PC-9 (cell line): Measurements from ENCODE around the gene PHF20.

ENCODE experiments used
- CTCF ChIP-seq: fragments of 200-600 bp; sonication (generic); conservative IDR thresholded peaks from 2 replicates; pipeline ENCODE4 v1.6.1; 2017; ENCODE audit warnings: mixed run types, antibody characterized with exemption, mild to moderate bottlenecking, moderate library complexity
- EZH2 ChIP-seq: fragments of 200-600 bp; sonication (generic); IDR thresholded peaks from 2 replicates; pipeline ENCODE4 v1.8.0; 2017; ENCODE audit warnings: antibody characterized with exemption, low read depth

- TF ChIP-seq EZH2 (no peak), CTCF (no peak)
Measured at GRCh38 chr20:35771367-35771688, 487 bp upstream of the PHF20 start.
